Kidney (tissue), 14 donors: Measurements from ENCODE around the gene TRIM51. TPM values are rescaled to one million over a fixed set of nuclear protein-coding genes. Genes with fewer than 3 reads are reported as not detected.

Source experiments
- DNase-seq, 5 donors: peaks; one replicate each; pipeline ENCODE4 v3.0.0-alpha.2; 2013 to 2020
- FAIRE-seq: peaks from 2 replicates; lab custom pipeline; 2012; peaks lifted over from hg19 to GRCh38; lab: Jason Lieb, UNC
- H3K27ac ChIP-seq, 2 donors: one replicate each; pipeline ENCODE4 v1.7.0; 2013; ENCODE audit warnings: low read depth in 2 of 2, low read length in 2 of 2, inconsistent platforms in 1 of 2
- H3K27me3 ChIP-seq: one replicate; pipeline ENCODE4 v1.7.1; 2013; ENCODE audit warnings: low read length, inconsistent platforms; ENCODE audit not compliant: control insufficient read depth, insufficient read depth
- H3K36me3 ChIP-seq, 3 donors: one replicate each; pipeline versions ENCODE4 v1.7.0 to v1.7.1; 2013; ENCODE audit warnings: low read length in 3 of 3, control low read depth in 1 of 3, inconsistent platforms in 1 of 3; ENCODE audit not compliant: insufficient read depth in 3 of 3, control insufficient read depth in 2 of 3
- H3K4me1 ChIP-seq, 3 donors: one replicate each; pipeline versions ENCODE4 v1.7.0 to v1.7.1; 2013; ENCODE audit warnings: low read length in 3 of 3, inconsistent platforms in 1 of 3, low read depth in 1 of 3; ENCODE audit not compliant: control insufficient read depth in 2 of 3, insufficient read depth in 2 of 3
- H3K4me3 ChIP-seq, 3 donors: one replicate each; pipeline versions ENCODE4 v1.7.0 to v1.8.1; 2013; ENCODE audit warnings: low read length in 3 of 3, control low read depth in 1 of 3, inconsistent platforms in 1 of 3
- H3K9ac ChIP-seq, 3 donors: one replicate each; pipeline versions ENCODE4 v1.7.0 to v1.7.1; 2013; ENCODE audit warnings: low read length in 3 of 3, control low read depth in 1 of 3, inconsistent platforms in 1 of 3
- H3K9me3 ChIP-seq, 3 donors: one replicate each; pipeline versions ENCODE4 v1.7.0 to v1.7.1; 2013; ENCODE audit warnings: low read length in 3 of 3, control low read depth in 1 of 3, inconsistent platforms in 1 of 3; ENCODE audit not compliant: control insufficient read depth in 2 of 3, insufficient read depth in 1 of 3
- CTCF ChIP-seq: IDR thresholded peaks from 3 replicates; pipeline ENCODE4 v1.5.1; 2012; ENCODE audit warnings: mild to moderate bottlenecking, moderate library complexity, borderline replicate concordance; ENCODE audit not compliant: insufficient read depth; ENCODE audit errors: extremely low read depth
- intact Hi-C: fragments of 100-400 bp; cut with DNase I; formaldehyde crosslinking; loops from one replicate; pipeline ENCODE4 v1.11.1; 2022
- polyA plus RNA-seq: library from polyadenylated mRNA; stranded (reverse); fragments of 350-450 nt; fragmentation: Illumina TruSeq; extraction: RNeasy Lipid Tissue Mini Kit (QIAGEN cat#74804); gene quantifications from one replicate; pipeline ENCODE4 v1.2.3, GENCODE V29; 2014; ENCODE audit warnings: low read depth, low replicate concordance; ENCODE audit not compliant: insufficient read depth
- total RNA-seq: library from RNA; stranded (reverse); fragmentation: NEBNext Ultra II Directional; extraction: Animal tissue kit (Norgen Biotek cat#: 25700); gene quantifications from one replicate; pipeline ENCODE4 v1.2.1, GENCODE V29; 2021
- donor health status: control.
- donor health status: control.
- donor health status: control.
- donor health status: control.
- donor health status: control.
- donor health status: DM: yes; HTN: yes; CAD: no.
- donor health status: Normal renal cell carcinoma (clear cell type).

Gene TRIM51
- total and polyA plus RNA-seq, 2 donors from 2014 or later, result not detected

GRCh38 chr11:55936300-55936699, 53.2 kb downstream of the TRIM51 start, which contains the start of gene OR5I1:
TSS of gene OR5I1 (minus strand) at chr11:55936400. CDS start at chr11:55936400, 0 bp downstream.
- Histone ChIP-seq H3K9me3 (no peaks in the 10 kb centered on the region), H3K27me3 (no peaks in the 10 kb centered on the region), H3K4me3 (no peak within 1 kb of the TSS), H3K4me1 (no peaks in the 10 kb centered on the region), H3K36me3 (no peaks in the 10 kb centered on the region), H3K27ac (no peak within 1 kb of the TSS), H3K9ac (no peak within 1 kb of the TSS)
- no peak for TF ChIP-seq CTCF
- intact Hi-C loops, result no loop called here
- DNase-seq, result no peak
- no peak for FAIRE-seq

Other genes starting within 250 kb of the TRIM51 start
- not detected for gene OR4P4, start 248.2 kb upstream of the TRIM51 start, total RNA-seq
- not detected for gene OR4P4, start 248.2 kb upstream of the TRIM51 start, polyA plus RNA-seq
- gene OR4S2, start 235.0 kb upstream of the TRIM51 start, total RNA-seq, result not detected
- gene OR4S2, start 235.0 kb upstream of the TRIM51 start, polyA plus RNA-seq, result not detected
- not detected for gene OR4C6, start 221.1 kb upstream of the TRIM51 start, total RNA-seq
- not detected for gene OR4C6, start 221.1 kb upstream of the TRIM51 start, polyA plus RNA-seq
- gene OR5D13, start 109.9 kb upstream of the TRIM51 start, total RNA-seq, result not detected
- not detected for gene OR5D13, start 109.9 kb upstream of the TRIM51 start, polyA plus RNA-seq
- not detected for gene OR5D14, start 87.7 kb upstream of the TRIM51 start, total RNA-seq
- not detected for gene OR5D14, start 87.7 kb upstream of the TRIM51 start, polyA plus RNA-seq
- not detected for gene OR5L1, start 71.9 kb upstream of the TRIM51 start, total RNA-seq
- gene OR5L1, start 71.9 kb upstream of the TRIM51 start, polyA plus RNA-seq, result not detected
- not detected for gene OR5D18, start 63.7 kb upstream of the TRIM51 start, total RNA-seq
- not detected for gene OR5D18, start 63.7 kb upstream of the TRIM51 start, polyA plus RNA-seq
- not detected for gene OR5L2, start 56.1 kb upstream of the TRIM51 start, total RNA-seq
- gene OR5L2, start 56.1 kb upstream of the TRIM51 start, polyA plus RNA-seq, result not detected
- not detected for gene OR5D16, start 44.5 kb upstream of the TRIM51 start, total RNA-seq
- gene OR5D16, start 44.5 kb upstream of the TRIM51 start, polyA plus RNA-seq, result not detected
- gene OR5W2, start 31.3 kb downstream of the TRIM51 start, total RNA-seq, result not detected
- not detected for gene OR5W2, start 31.3 kb downstream of the TRIM51 start, polyA plus RNA-seq
- gene OR5I1, start 53.1 kb downstream of the TRIM51 start, total RNA-seq, result not detected
- not detected for gene OR5I1, start 53.1 kb downstream of the TRIM51 start, polyA plus RNA-seq
- gene OR10AG1, start 86.6 kb downstream of the TRIM51 start, total RNA-seq, result not detected
- not detected for gene OR10AG1, start 86.6 kb downstream of the TRIM51 start, polyA plus RNA-seq
- gene OR5F1, start 111.3 kb downstream of the TRIM51 start, total RNA-seq, result not detected
- not detected for gene OR5F1, start 111.3 kb downstream of the TRIM51 start, polyA plus RNA-seq
- gene OR5AS1, start 144.4 kb downstream of the TRIM51 start, total RNA-seq, result not detected
- gene OR5AS1, start 144.4 kb downstream of the TRIM51 start, polyA plus RNA-seq, result not detected
- gene OR8I2, start 210.0 kb downstream of the TRIM51 start, total RNA-seq, result not detected
- not detected for gene OR8I2, start 210.0 kb downstream of the TRIM51 start, polyA plus RNA-seq
- not detected for gene OR8H2, start 220.4 kb downstream of the TRIM51 start, total RNA-seq
- not detected for gene OR8H2, start 220.4 kb downstream of the TRIM51 start, polyA plus RNA-seq
- not detected for gene OR8H3, start 239.1 kb downstream of the TRIM51 start, total RNA-seq
- not detected for gene OR8H3, start 239.1 kb downstream of the TRIM51 start, polyA plus RNA-seq